DND-41 (cell line): Measurements from ENCODE around the gene ATP2A2.

Experiments
- CTCF ChIP-seq: IDR thresholded peaks from 2 replicates; pipeline ENCODE4 v1.5.1; 2012; ENCODE audit warnings: borderline replicate concordance, low read length, moderate library complexity, mild to moderate bottlenecking; ENCODE audit not compliant: poor library complexity, severe bottlenecking; ENCODE audit errors: extremely low read depth
- EZH2 ChIP-seq: IDR thresholded peaks from 3 replicates; pipeline ENCODE4 v1.6.1; 2012; ENCODE audit warnings: borderline replicate concordance, low read depth, mild to moderate bottlenecking, moderate library complexity, low read length, inconsistent platforms; ENCODE audit not compliant: severe bottlenecking

- TF ChIP-seq EZH2 = no peak
- no peak for TF ChIP-seq CTCF
Observed at GRCh38 chr12:110248096-110248447, 33.0 kb upstream of the ATP2A2 start.
